ENCODE measurements around the gene BLOC1S1. TPM values are rescaled to one million over a fixed set of nuclear protein-coding genes. Genes with fewer than 3 reads are reported as not detected.

Gene BLOC1S1
- total and polyA plus RNA-seq, 8 donors, result 69.4 to 123 (median 77.1) TPM

DNA sequence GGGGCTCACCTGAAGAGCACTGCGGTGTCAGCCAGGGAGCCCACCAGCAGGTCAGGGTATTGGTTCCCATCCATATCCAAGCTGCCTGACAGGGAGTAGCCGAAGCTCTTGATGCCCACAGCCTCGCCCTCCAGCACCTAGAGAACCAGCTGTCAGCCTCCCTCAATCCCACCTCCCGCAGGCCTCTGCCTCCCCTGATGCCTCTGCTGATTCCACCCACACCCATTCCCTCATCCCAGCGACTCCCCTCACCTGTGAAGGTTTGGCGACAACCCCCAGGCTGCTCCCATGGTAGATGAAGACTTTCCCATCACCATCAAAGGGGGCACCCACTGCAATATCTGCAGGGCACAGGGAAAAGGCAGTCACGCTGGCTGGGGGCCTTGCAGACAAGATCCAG, 18.2 kb upstream of the BLOC1S1 start:
- Histone ChIP-seq H3K9me3 (no peaks in the 10 kb centered on the region), H3K27ac (no peak overlapping the region), H3K4me3 (no peak overlapping the region), H3K36me3 (peaks cover 0 to 4% of the 10 kb centered on the region in 2 donors), H3K4me1 (no peaks in the 10 kb centered on the region), H3K27me3 (no peaks in the 10 kb centered on the region)
- TF ChIP-seq, protein P1, sequence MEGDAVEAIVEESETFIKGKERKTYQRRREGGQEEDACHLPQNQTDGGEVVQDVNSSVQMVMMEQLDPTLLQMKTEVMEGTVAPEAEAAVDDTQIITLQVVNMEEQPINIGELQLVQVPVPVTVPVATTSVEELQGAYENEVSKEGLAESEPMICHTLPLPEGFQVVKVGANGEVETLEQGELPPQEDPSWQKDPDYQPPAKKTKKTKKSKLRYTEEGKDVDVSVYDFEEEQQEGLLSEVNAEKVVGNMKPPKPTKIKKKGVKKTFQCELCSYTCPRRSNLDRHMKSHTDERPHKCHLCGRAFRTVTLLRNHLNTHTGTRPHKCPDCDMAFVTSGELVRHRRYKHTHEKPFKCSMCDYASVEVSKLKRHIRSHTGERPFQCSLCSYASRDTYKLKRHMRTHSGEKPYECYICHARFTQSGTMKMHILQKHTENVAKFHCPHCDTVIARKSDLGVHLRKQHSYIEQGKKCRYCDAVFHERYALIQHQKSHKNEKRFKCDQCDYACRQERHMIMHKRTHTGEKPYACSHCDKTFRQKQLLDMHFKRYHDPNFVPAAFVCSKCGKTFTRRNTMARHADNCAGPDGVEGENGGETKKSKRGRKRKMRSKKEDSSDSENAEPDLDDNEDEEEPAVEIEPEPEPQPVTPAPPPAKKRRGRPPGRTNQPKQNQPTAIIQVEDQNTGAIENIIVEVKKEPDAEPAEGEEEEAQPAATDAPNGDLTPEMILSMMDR (IDR thresholded peaks at IDR 0.05), result no peak
- intact Hi-C loops (cut with DNase I), result no loop called here
- DNase-seq (peak in 1 of 4 donors; percentile 14), ATAC-seq (no peak)

DNA sequence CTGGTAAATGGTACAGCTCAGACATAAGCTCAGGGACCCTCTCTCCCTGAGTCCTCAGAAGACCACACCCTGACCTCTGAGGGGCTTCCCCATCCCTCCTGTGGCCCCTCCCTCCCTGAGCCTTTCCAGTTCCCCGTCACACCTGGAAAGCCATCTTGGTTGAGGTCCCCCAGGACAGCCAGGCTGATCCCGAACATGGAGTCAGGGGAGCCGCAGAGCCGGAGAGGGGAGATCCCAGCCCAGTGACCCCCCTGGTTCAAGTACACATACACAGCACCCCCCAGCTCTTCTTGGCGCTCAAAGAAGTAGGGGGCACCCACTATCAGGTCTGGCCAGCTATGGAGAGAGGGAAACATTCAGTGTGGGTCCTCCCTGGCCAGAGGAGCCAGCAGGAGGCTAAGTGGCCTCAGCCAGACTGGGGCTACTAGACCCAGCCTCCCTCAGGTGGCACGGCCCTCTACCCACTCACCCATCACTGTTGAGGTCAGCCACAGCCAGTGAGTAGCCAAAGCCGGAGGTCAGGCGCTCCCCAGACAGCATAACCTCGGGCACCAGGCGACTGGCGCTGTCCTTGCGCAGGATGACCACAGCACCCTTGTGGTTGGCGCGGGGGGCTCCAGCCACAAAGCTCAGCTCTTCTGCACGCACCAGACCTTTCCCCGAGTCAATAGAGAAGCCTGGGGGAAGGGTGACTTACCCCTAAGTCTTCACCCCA, 17.4 kb upstream of the BLOC1S1 start:
- no peaks in the 10 kb centered on the region for H3K4me1 ChIP-seq
- no peak overlapping the region for H3K4me3 ChIP-seq
- DNase-seq, result no peak
- TF ChIP-seq, protein P1 (IDR thresholded peaks at IDR 0.05), result no peak
- no peaks in the 10 kb centered on the region for H3K27me3 ChIP-seq
- H3K27ac ChIP-seq, result no peak overlapping the region
- intact Hi-C loops (cut with DNase I), result no loop called here
- no peaks in the 10 kb centered on the region for H3K9me3 ChIP-seq
- ATAC-seq, result no peak
- peaks cover 0 to 4% of the 10 kb centered on the region in 2 donors for H3K36me3 ChIP-seq

DNA sequence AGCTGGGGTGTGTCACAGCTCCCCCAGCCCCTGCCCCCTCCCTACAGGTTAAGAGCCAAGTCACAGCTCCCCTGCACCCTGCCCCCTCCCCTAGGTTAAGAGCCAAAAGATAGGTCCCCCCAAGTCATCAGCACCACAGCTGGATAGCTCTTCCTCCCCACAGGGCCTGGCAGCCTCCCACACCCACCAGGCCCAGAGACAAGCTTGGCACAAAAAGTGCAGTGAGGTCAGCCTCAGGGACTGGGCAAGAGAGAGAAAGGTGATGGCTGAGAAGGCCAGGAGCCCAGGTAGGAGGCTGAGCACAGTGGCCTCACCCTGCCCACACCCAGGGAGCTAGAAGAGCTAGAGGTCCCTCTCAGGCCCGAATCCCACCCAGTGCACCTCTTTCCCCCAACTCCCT, 16.9 kb upstream of the BLOC1S1 start:
- no peak for DNase-seq
- Histone ChIP-seq H3K27me3 (no peaks in the 10 kb centered on the region), H3K9me3 (no peaks in the 10 kb centered on the region), H3K36me3 (peaks cover 0 to 3% of the 10 kb centered on the region in 2 donors), H3K4me1 (no peaks in the 10 kb centered on the region), H3K4me3 (no peak overlapping the region), H3K27ac (no peak overlapping the region)
- ATAC-seq, result no peak
- TF ChIP-seq, protein P1 (IDR thresholded peaks at IDR 0.05), result no peak
- intact Hi-C loops (cut with DNase I), result no loop called here

DNA sequence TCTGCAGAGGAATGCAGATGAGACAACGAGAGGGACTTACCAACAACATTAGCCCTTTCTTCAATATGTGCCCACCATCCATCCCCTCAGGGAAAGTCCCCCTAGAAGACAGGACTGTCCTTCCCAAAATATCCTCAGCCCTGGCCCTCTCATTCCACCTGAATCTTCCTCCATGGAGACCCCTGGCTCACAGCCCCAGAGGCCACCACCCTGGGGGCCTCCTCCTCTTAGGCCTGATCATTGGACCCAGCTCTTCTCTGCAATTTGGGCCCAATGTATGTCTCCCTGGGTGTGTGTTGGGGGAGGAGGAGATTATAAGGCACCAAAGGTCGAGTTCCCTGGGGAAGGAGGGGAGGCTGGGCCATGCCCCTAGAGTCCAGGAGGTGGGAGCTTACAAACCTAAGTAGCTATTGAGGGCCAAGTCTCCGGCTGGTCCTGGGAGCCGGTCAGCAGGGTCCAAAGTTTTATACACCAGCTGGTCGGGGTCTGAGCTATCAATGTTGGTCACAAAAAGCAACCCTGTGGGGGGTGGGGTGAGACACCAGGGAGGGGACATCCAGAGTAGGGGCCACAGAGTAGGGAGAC, 16.3 kb upstream of the BLOC1S1 start:
- TF ChIP-seq, protein P1 (IDR thresholded peaks at IDR 0.05), result no peak
- H3K27ac ChIP-seq, result no peak overlapping the region
- no peak for ATAC-seq
- no peaks in the 10 kb centered on the region for H3K27me3 ChIP-seq
- no peaks in the 10 kb centered on the region for H3K4me1 ChIP-seq
- DNase-seq, result no peak
- no peak overlapping the region for H3K4me3 ChIP-seq
- no peaks in the 10 kb centered on the region for H3K9me3 ChIP-seq
- intact Hi-C loops (cut with DNase I), result no loop called here
- no peaks in the 10 kb centered on the region for H3K36me3 ChIP-seq

DNA sequence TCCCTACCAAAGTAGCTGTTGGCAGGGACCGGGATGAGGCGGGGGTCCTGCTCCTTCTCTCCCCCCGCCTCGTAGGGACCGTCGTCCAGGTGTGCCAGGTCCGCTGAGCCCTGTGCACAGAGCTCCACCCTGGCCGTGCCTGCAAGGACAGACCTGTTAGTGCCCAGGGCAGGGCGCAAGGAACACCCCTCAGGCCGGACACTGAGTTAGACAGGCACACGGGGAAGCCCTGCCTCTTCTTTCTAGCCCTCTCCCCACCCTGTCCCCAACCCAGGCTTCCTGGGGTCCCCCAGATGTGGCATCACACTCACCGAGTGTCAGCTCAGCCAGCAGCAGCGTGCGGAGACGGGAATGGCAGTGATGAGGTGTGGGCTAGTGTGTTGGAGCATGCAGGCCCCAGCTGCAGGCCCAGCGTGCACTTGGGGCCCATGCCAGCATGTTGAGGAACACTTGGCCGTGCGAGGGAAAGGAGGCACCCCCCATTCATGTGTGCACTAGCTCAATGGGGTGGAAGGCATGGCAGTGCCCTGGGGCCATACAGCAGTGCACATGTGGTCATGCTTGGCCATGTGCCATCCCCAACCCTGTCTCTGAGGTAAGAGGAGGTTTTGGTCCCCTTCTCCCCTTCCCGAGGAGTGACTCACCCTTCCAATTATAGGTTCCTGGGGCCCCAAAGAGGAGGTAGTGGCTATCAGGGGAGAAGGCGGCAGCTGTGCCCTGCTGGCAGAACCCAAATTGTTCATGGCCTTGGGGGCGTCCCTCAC, 15.4 kb upstream of the BLOC1S1 start:
- ATAC-seq (no peak), DNase-seq (no peak)
- H3K4me1 ChIP-seq, result no peaks in the 10 kb centered on the region
- TF ChIP-seq, protein P1 (IDR thresholded peaks at IDR 0.05), result no peak
- H3K27ac ChIP-seq, result no peak overlapping the region
- no peak overlapping the region for H3K4me3 ChIP-seq
- H3K27me3 ChIP-seq, result no peaks in the 10 kb centered on the region
- H3K9me3 ChIP-seq, result no peaks in the 10 kb centered on the region
- intact Hi-C loops (cut with DNase I), result no loop called here
- H3K36me3 ChIP-seq, result no peaks in the 10 kb centered on the region
